Natural killer cell (primary cell): ENCODE results near the gene TOR1B. TPM values are rescaled to one million over a fixed set of nuclear protein-coding genes. Genes with fewer than 3 reads are reported as not detected.
A peak's percentile ranks its signal among the peaks of the same experiment; 100 is the strongest.

Experiments
- ATAC-seq, 3 donors: fragments of 150-1000 bp in 2 of 3; fragments of 200-7000 bp in 1 of 3; cut with Tn5 transposase; 1 replicate in 1 of 3; 2 replicates in 2 of 3; pipeline ENCODE4 v1.10.0; 2021; ENCODE audit warnings: mild to moderate bottlenecking in 2 of 3, moderate library complexity in 2 of 3
- DNase-seq, 2 donors: peaks; one replicate each; pipeline versions ENCODE4 v3.0.0 to v3.0.0-alpha.2; 2013 to 2021; ENCODE audit warnings: mixed read lengths in 1 of 2
- H3K27ac ChIP-seq: one replicate; pipeline ENCODE4 v1.5.1; 2013; ENCODE audit warnings: mild to moderate bottlenecking, low read length
- H3K27me3 ChIP-seq: one replicate; pipeline ENCODE4 v1.6.1; 2013; ENCODE audit warnings: low read length; ENCODE audit not compliant: control insufficient read depth, insufficient read depth
- H3K36me3 ChIP-seq: one replicate; pipeline ENCODE4 v1.6.1; 2013; ENCODE audit warnings: low read length; ENCODE audit not compliant: control insufficient read depth, insufficient read depth
- H3K4me1 ChIP-seq: one replicate; pipeline ENCODE4 v1.6.1; 2013; ENCODE audit warnings: low read length; ENCODE audit not compliant: control insufficient read depth, insufficient read depth
- H3K4me3 ChIP-seq: one replicate; pipeline ENCODE4 v1.5.1; 2013; ENCODE audit warnings: low read length
- H3K9me3 ChIP-seq: one replicate; pipeline ENCODE4 v1.6.1; 2013; ENCODE audit warnings: low read length; ENCODE audit not compliant: control insufficient read depth, insufficient read depth
- H3K27ac Mint-ChIP-seq, 2 donors: one replicate each; pipeline ENCODE4 v1.8.0; 2022; ENCODE audit warnings: mild to moderate bottlenecking in 2 of 2, mixed read lengths in 2 of 2, moderate library complexity in 1 of 2
- H3K27me3 Mint-ChIP-seq, 2 donors: one replicate each; pipeline ENCODE4 v1.8.0; 2022; ENCODE audit warnings: low read depth in 2 of 2, mixed read lengths in 2 of 2
- H3K36me3 Mint-ChIP-seq: one replicate; pipeline ENCODE4 v1.8.0; 2022; ENCODE audit warnings: mixed read lengths
- H3K4me1 Mint-ChIP-seq, 2 donors: one replicate each; pipeline ENCODE4 v1.8.0; 2022; ENCODE audit warnings: mixed read lengths in 2 of 2
- H3K4me3 Mint-ChIP-seq: one replicate; pipeline ENCODE4 v1.8.0; 2022; ENCODE audit warnings: mild to moderate bottlenecking, moderate library complexity, mixed read lengths
- H3K9me3 Mint-ChIP-seq, 2 donors: one replicate each; pipeline ENCODE4 v1.8.0; 2022; ENCODE audit warnings: mixed read lengths in 2 of 2
- CTCF ChIP-seq: fragments of 200-600 bp; IDR thresholded peaks from one replicate; pipeline ENCODE4 v1.8.0; 2022; ENCODE audit warnings: antibody characterized with exemption
- WGBS: methylation state at CpG from one replicate; pipeline ENCODE4 v1.1.7; 2013; ENCODE audit warnings: missing lambda C conversion rate; ENCODE audit not compliant: insufficient coverage; 5-methylcytosine and 5-hydroxymethylcytosine counted together
- intact Hi-C: fragments of 100-400 bp; cut with micrococcal nuclease; formaldehyde crosslinking; loops from one replicate; pipeline ENCODE4 v1.14.2; 2022
- total RNA-seq, 4 donors: library from RNA; stranded (reverse); fragments of 120-200 nt in 1 of 4; gene quantifications; one replicate each; pipeline versions ENCODE4 v1.2.3 to v1.2.4, GENCODE V29; 2013 to 2022

TOR1B gene
- total RNA-seq, 3 donors from 2014 or later (not counting 1 experiment from before 2014, with no cell fraction given): 20.2 to 30.5 (median 23.9) TPM

GRCh38 chr9:129816501-129817435 lies 13.8 kb downstream of the TOR1B start:
- Mint-ChIP-seq H3K27ac (peak overlapping the region in 1 of 2 donors; percentile 31), H3K36me3 (peaks cover 8% of the 10 kb centered on the region), H3K9me3 (no peaks in the 10 kb centered on the region), H3K4me3 (no peak overlapping the region), H3K4me1 (peaks cover 15 to 18% of the 10 kb centered on the region in 2 donors), H3K27me3 (no peaks in the 10 kb centered on the region)
- no peaks in the 10 kb centered on the region for H3K27me3 ChIP-seq
- no peak overlapping the region for H3K4me3 ChIP-seq
- H3K9me3 ChIP-seq: no peaks in the 10 kb centered on the region
- H3K36me3 ChIP-seq: peaks cover 68% of the 10 kb centered on the region
- DNase-seq: no peak
- WGBS: 90% methylated on average over 14 of the region's 14 CpGs
- no peaks in the 10 kb centered on the region for H3K4me1 ChIP-seq
- peak in 1 of 3 donors; percentile 68 for ATAC-seq
- H3K27ac ChIP-seq: no peak overlapping the region
- intact Hi-C loops: no loop called here
- no peak for TF ChIP-seq CTCF

GRCh38 chr9:129822898-129823541 lies 20.0 kb downstream of the TOR1B start:
- TF ChIP-seq CTCF: no peak
- H3K4me1 ChIP-seq: peaks cover 13% of the 10 kb centered on the region
- Mint-ChIP-seq H3K9me3 (no peaks in the 10 kb centered on the region), H3K4me3 (peak overlapping the region; percentile 89), H3K36me3 (no peaks in the 10 kb centered on the region), H3K27ac (peak overlapping the region; percentile 83 to 87), H3K4me1 (peaks cover 19% of the 10 kb centered on the region in 2 donors), H3K27me3 (no peaks in the 10 kb centered on the region)
- H3K9me3 ChIP-seq: no peaks in the 10 kb centered on the region
- H3K27ac ChIP-seq: peak overlapping the region; percentile 17
- peaks cover 41% of the 10 kb centered on the region for H3K36me3 ChIP-seq
- peak overlapping the region; percentile 29 for H3K4me3 ChIP-seq
- intact Hi-C loops: loop anchor here (5.0 to 10.0 kb wide), 2 partner anchors 64 to 222 kb away; partner anchors contain the start of gene FNBP1
- no peaks in the 10 kb centered on the region for H3K27me3 ChIP-seq
- DNase-seq: peak; percentile 26 to 58
- 19% methylated on average over 25 of the region's 26 CpGs for WGBS
- ATAC-seq: peak; percentile 22 to 51 (median 39)

GRCh38 chr9:129823542-129823934 lies 20.6 kb downstream of the TOR1B start:
- TF ChIP-seq CTCF: no peak
- H3K36me3 ChIP-seq: peaks cover 39% of the 10 kb centered on the region
- Mint-ChIP-seq H3K27ac (peak overlapping the region; percentile 83 to 87), H3K4me3 (peak overlapping the region; percentile 89), H3K9me3 (no peaks in the 10 kb centered on the region), H3K36me3 (no peaks in the 10 kb centered on the region), H3K27me3 (no peaks in the 10 kb centered on the region), H3K4me1 (peaks cover 17 to 18% of the 10 kb centered on the region in 2 donors)
- intact Hi-C loops: loop anchor here (5.0 to 10.0 kb wide), 2 partner anchors 64 to 221 kb away; partner anchors contain the start of gene FNBP1
- H3K27ac ChIP-seq: peak overlapping the region; percentile 51
- no peaks in the 10 kb centered on the region for H3K9me3 ChIP-seq
- no peaks in the 10 kb centered on the region for H3K27me3 ChIP-seq
- ATAC-seq: peak; percentile 24 to 38 (median 35)
- WGBS: 1% methylated on average over 13 of the region's 15 CpGs
- no peak for DNase-seq
- H3K4me3 ChIP-seq: peak overlapping the region; percentile 51
- peaks cover 13% of the 10 kb centered on the region for H3K4me1 ChIP-seq
